H1 (cell line): ENCODE data around the gene FARP2. TPM values are rescaled to one million over a fixed set of nuclear protein-coding genes. Genes with fewer than 3 reads are reported as not detected.

Source experiments
- CTCF ChIA-PET: fragments of 300-600 bp; sonication (Branson Sonifier 250); formaldehyde crosslinking; loops from one replicate; lab custom pipeline; 2021; ENCODE audit not compliant: partially characterized antibody; lab: Charles Lee
- POLR2A ChIA-PET: fragments of 300-600 bp; sonication (Branson Sonifier 250); formaldehyde crosslinking; loops from one replicate; lab custom pipeline; 2021; ENCODE audit warnings: inconsistent platforms; ENCODE audit not compliant: partially characterized antibody; lab: Charles Lee
- DNase-seq, 2 experiments: peaks; one replicate each; pipeline versions ENCODE4 v3.0.0 to v3.0.0-alpha.2; 2010 to 2022; ENCODE audit warnings: low spot score in 2 of 2, low read depth in 1 of 2, mixed read lengths in 1 of 2
- FAIRE-seq: peaks from 2 replicates; lab custom pipeline; 2011; peaks lifted over from hg19 to GRCh38; lab: Jason Lieb, UNC
- H2AFZ ChIP-seq: 2 replicates; pipeline ENCODE4 v1.8.1; 2012; ENCODE audit warnings: low read length, inconsistent platforms
- H2AK5ac ChIP-seq: 2 replicates; pipeline ENCODE4 v1.6.1; 2013; ENCODE audit warnings: low read depth, low read length
- H2BK120ac ChIP-seq: replicated peaks from 2 replicates; pipeline ENCODE3; 2013; ENCODE audit warnings: low read depth, low read length, inconsistent platforms
- H2BK12ac ChIP-seq: 2 replicates; pipeline ENCODE4 v1.6.1; 2013; ENCODE audit warnings: low read depth, low read length
- H2BK15ac ChIP-seq: 2 replicates; pipeline ENCODE4 v1.6.1; 2013; ENCODE audit warnings: low read length
- H2BK20ac ChIP-seq: 2 replicates; pipeline ENCODE4 v1.6.1; 2013; ENCODE audit warnings: low read length
- H2BK5ac ChIP-seq: 2 replicates; pipeline ENCODE4 v1.6.1; 2013; ENCODE audit warnings: low read depth, low read length
- H3K14ac ChIP-seq: 2 replicates; pipeline ENCODE4 v1.6.1; 2013; ENCODE audit warnings: inconsistent platforms; ENCODE audit not compliant: insufficient read length
- H3K18ac ChIP-seq: 2 replicates; pipeline ENCODE4 v1.6.1; 2013; ENCODE audit warnings: low read length; ENCODE audit errors: extremely low read depth
- H3K23ac ChIP-seq: 2 replicates; pipeline ENCODE4 v1.6.1; 2013; ENCODE audit warnings: inconsistent platforms; ENCODE audit not compliant: insufficient read length
- H3K23me2 ChIP-seq: 2 replicates; pipeline ENCODE4 v1.6.1; 2013; ENCODE audit warnings: low read depth, low read length
- H3K27ac ChIP-seq: 2 replicates; pipeline ENCODE4 v1.6.1; 2011; ENCODE audit warnings: low read depth, low read length, inconsistent platforms
- H3K27me3 ChIP-seq, 4 experiments: replicated peaks in 1 of 4; 1 replicate in 1 of 4; 2 replicates in 3 of 4; pipeline versions ENCODE4 v1.6.1 to v1.8.1; 2011 to 2013; ENCODE audit warnings: low read length in 3 of 4, mild to moderate bottlenecking in 3 of 4, inconsistent platforms in 2 of 4, mixed read lengths in 2 of 4, moderate library complexity in 1 of 4; ENCODE audit not compliant: control insufficient read depth in 3 of 4, insufficient read depth in 3 of 4; ENCODE audit errors: extremely low read depth in 1 of 4
- H3K36me3 ChIP-seq, 4 experiments: 2 replicates each; pipeline versions ENCODE4 v1.6.1 to v1.8.1; 2011 to 2013; ENCODE audit warnings: mild to moderate bottlenecking in 4 of 4, low read length in 3 of 4, moderate library complexity in 2 of 4, control low read depth in 1 of 4, inconsistent platforms in 1 of 4; ENCODE audit not compliant: insufficient read depth in 4 of 4, control insufficient read depth in 2 of 4
- H3K4ac ChIP-seq: replicated peaks from 2 replicates; pipeline ENCODE3; 2013; ENCODE audit warnings: low read length, low read depth, mixed read lengths, inconsistent platforms; ENCODE audit not compliant: insufficient read length
- H3K4me1 ChIP-seq, 4 experiments: replicated peaks in 1 of 4; 1 replicate in 1 of 4; 2 replicates in 3 of 4; pipeline versions ENCODE4 v1.6.1 to v1.8.1; 2011 to 2013; ENCODE audit warnings: low read length in 3 of 4, inconsistent platforms in 2 of 4, mixed read lengths in 1 of 4; ENCODE audit not compliant: insufficient read depth in 4 of 4, control insufficient read depth in 3 of 4
- H3K4me2 ChIP-seq, 2 experiments: 2 replicates each; pipeline versions ENCODE4 v1.6.1 to v1.8.1; 2011 to 2013; ENCODE audit warnings: low read depth in 2 of 2, low read length in 2 of 2, control low read depth in 1 of 2, inconsistent platforms in 1 of 2, mild to moderate bottlenecking in 1 of 2; ENCODE audit not compliant: insufficient read depth in 1 of 2
- H3K4me3 ChIP-seq, 4 experiments: fragments of 200-600, 300-600 bp in 1 of 4; sonication (generic), shearing (Covaris generic), sonication (Bioruptor Twin) in 1 of 4; 2 replicates each; pipeline versions ENCODE4 v1.5.1 to v1.8.1; 2011 to 2016; ENCODE audit warnings: low read length in 4 of 4, low read depth in 3 of 4, control low read depth in 2 of 4, inconsistent platforms in 2 of 4, mild to moderate bottlenecking in 2 of 4, mixed read lengths in 1 of 4, moderate library complexity in 1 of 4; ENCODE audit not compliant: insufficient read depth in 2 of 4; ENCODE audit errors: extremely low read depth in 1 of 4
- H3K56ac ChIP-seq: replicated peaks from 2 replicates; pipeline ENCODE3; 2013; ENCODE audit warnings: low read depth, mild to moderate bottlenecking, mixed read lengths, low read length, inconsistent platforms; ENCODE audit not compliant: insufficient read length
- H3K79me1 ChIP-seq: 2 replicates; pipeline ENCODE4 v1.6.1; 2013; ENCODE audit warnings: low read depth, low read length, control low read depth
- H3K79me2 ChIP-seq, 2 experiments: 2 replicates each; pipeline versions ENCODE4 v1.6.1 to v1.8.1; 2012 to 2013; ENCODE audit warnings: low read length in 2 of 2, mild to moderate bottlenecking in 2 of 2, inconsistent platforms in 1 of 2; ENCODE audit not compliant: insufficient read depth in 2 of 2, control insufficient read depth in 1 of 2
- H3K9ac ChIP-seq, 4 experiments: replicated peaks in 1 of 4; 1 replicate in 1 of 4; 2 replicates in 3 of 4; pipeline versions ENCODE4 v1.6.1 to v1.8.1; 2011 to 2013; ENCODE audit warnings: low read depth in 3 of 4, low read length in 3 of 4, control low read depth in 2 of 4, mild to moderate bottlenecking in 2 of 4, moderate library complexity in 2 of 4, inconsistent platforms in 1 of 4; ENCODE audit errors: extremely low read depth in 1 of 4
- H3K9me3 ChIP-seq, 2 experiments: 2 replicates each; pipeline versions ENCODE4 v1.6.1 to v1.8.1; 2012 to 2013; ENCODE audit warnings: mild to moderate bottlenecking in 2 of 2, moderate library complexity in 2 of 2, control low read depth in 1 of 2, inconsistent platforms in 1 of 2, low read depth in 1 of 2, low read length in 1 of 2, mixed read lengths in 1 of 2; ENCODE audit not compliant: insufficient read depth in 2 of 2
- H4K20me1 ChIP-seq, 2 experiments: replicated peaks in 1 of 2; 2 replicates each; pipeline versions ENCODE3 to v1.8.1; 2011 to 2013; ENCODE audit warnings: inconsistent platforms in 2 of 2, low read length in 2 of 2, mild to moderate bottlenecking in 1 of 2; ENCODE audit not compliant: insufficient read depth in 2 of 2, control insufficient read depth in 1 of 2
- H4K5ac ChIP-seq: 2 replicates; pipeline ENCODE4 v1.6.1; 2013; ENCODE audit warnings: low read length, low read depth, mixed read lengths, inconsistent platforms; ENCODE audit not compliant: insufficient read length
- H4K8ac ChIP-seq: 2 replicates; pipeline ENCODE4 v1.8.0; 2013; ENCODE audit warnings: mild to moderate bottlenecking, moderate library complexity, low read length, inconsistent platforms; ENCODE audit not compliant: insufficient read depth; ENCODE audit errors: extremely low read depth
- H4K91ac ChIP-seq: replicated peaks from 2 replicates; pipeline ENCODE3; 2013; ENCODE audit warnings: low read length, mixed read lengths, inconsistent platforms; ENCODE audit not compliant: insufficient read length
- ASH2L ChIP-seq: fragments of 200-600, 300-600 bp; sonication (generic); IDR thresholded peaks from one replicate; pipeline ENCODE4 v1.7.1; 2017; ENCODE audit warnings: low read length
- CEBPB ChIP-seq: IDR thresholded peaks from 2 replicates; pipeline ENCODE4 v1.6.1; 2012; ENCODE audit warnings: low read depth, low read length
- CHD1 ChIP-seq: IDR thresholded peaks from 2 replicates; pipeline ENCODE4 v1.6.1; 2012; ENCODE audit warnings: low read depth, low read length, improper control_type of control experiment
- CTBP2 ChIP-seq: IDR thresholded peaks from 2 replicates; pipeline ENCODE4 v1.7.0; 2011; ENCODE audit warnings: borderline replicate concordance, mild to moderate bottlenecking, moderate library complexity, mixed read lengths, low read length; ENCODE audit not compliant: insufficient read depth, insufficient read length
- EGR1 ChIP-seq: IDR thresholded peaks from 2 replicates; pipeline ENCODE4 v1.6.1; 2011; ENCODE audit warnings: low read depth, low read length, borderline replicate concordance
- GTF2F1 ChIP-seq: IDR thresholded peaks from 2 replicates; pipeline ENCODE4 v1.6.1; 2012; ENCODE audit warnings: low read depth, low read length, improper control_type of control experiment, borderline replicate concordance
- HDAC6 ChIP-seq: IDR thresholded peaks from one replicate; pipeline ENCODE4 v1.7.1; 2012; ENCODE audit warnings: low read depth, mild to moderate bottlenecking, inconsistent platforms, low read length, moderate library complexity
- MAFK ChIP-seq: IDR thresholded peaks from 2 replicates; pipeline ENCODE4 v1.6.1; 2012; ENCODE audit warnings: low read depth, mild to moderate bottlenecking, improper control_type of control experiment, low read length
- NRF1 ChIP-seq: IDR thresholded peaks from 2 replicates; pipeline ENCODE4 v1.6.1; 2011; ENCODE audit warnings: mild to moderate bottlenecking, low read depth, low read length, improper control_type of control experiment
- POLR2A ChIP-seq, 2 experiments: IDR thresholded peaks; 1 replicate in 1 of 2; 2 replicates in 1 of 2; pipeline ENCODE4 v1.6.1; 2011; ENCODE audit warnings: low read depth in 2 of 2, low read length in 2 of 2, mild to moderate bottlenecking in 2 of 2; ENCODE audit errors: control extremely low read depth in 1 of 2
- SUZ12 ChIP-seq: fragments of 200-600 bp; sonication (generic); IDR thresholded peaks from 2 replicates; pipeline ENCODE4 v1.6.1; 2012; ENCODE audit warnings: mild to moderate bottlenecking, inconsistent platforms, low read length, moderate library complexity, mixed read lengths
- ZNF274 ChIP-seq: IDR thresholded peaks from 2 replicates; pipeline ENCODE4 v1.7.0; 2012; ENCODE audit warnings: low read length, borderline replicate concordance; ENCODE audit errors: extremely low read depth
- WGBS, 2 experiments: shearing (Covaris generic) in 1 of 2; methylation state at CpG; one replicate each; pipeline versions ENCODE4 v1.1.6 to v1.1.7; 2013 to 2015; ENCODE audit warnings: low lambda C conversion rate in 2 of 2, mixed read lengths in 2 of 2, inconsistent platforms in 1 of 2, low coverage in 1 of 2, missing lambda C conversion rate in 1 of 2; ENCODE audit not compliant: insufficient replicate concordance in 2 of 2, insufficient coverage in 1 of 2, insufficient read length in 1 of 2; ENCODE audit errors: extremely low coverage in 1 of 2, missing lambda C conversion rate in 1 of 2; 5-methylcytosine and 5-hydroxymethylcytosine counted together
- polyA plus RNA-seq, 7 experiments: library from polyadenylated mRNA; depleted of rRNA in 3 of 7; stranded (reverse) in 5 of 7; unstranded in 2 of 7; fragments of >200 nt in 5 of 7; fragments of 200-250 nt in 2 of 7; gene quantifications; 1 replicate in 5 of 7; 2 replicates in 1 of 7; 4 replicates in 1 of 7; pipeline versions ENCODE4 v1.2.1 to v1.2.3, GENCODE V29; 2011 to 2013; ENCODE audit warnings: missing spikeins in 2 of 7, mixed read lengths in 2 of 7
- total RNA-seq: library from RNA; stranded (reverse); fragmentation: NEBNext Ultra II Directional; extraction: Animal tissue kit (Norgen Biotek cat#: 25700); gene quantifications from 2 replicates; pipeline ENCODE4 v1.2.1, GENCODE V29; 2021
- TF ChIP-seq, protein P1 (sequence below): IDR thresholded peaks from 2 replicates; pipeline ENCODE4 v1.6.1; 2012; ENCODE audit warnings: inconsistent platforms
- TF ChIP-seq, protein P2 (sequence below): IDR thresholded peaks from 2 replicates; pipeline ENCODE4 v1.6.1; 2011; ENCODE audit warnings: low read length, improper control_type of control experiment

The FARP2 gene
- total and polyA plus RNA-seq, 2 of the 8 experiments (the other 6 are each of a cell fraction or from before 2014, with no cell fraction given), result 12.4 to 33.4 TPM

GRCh38 chr2:241469746-241470145, 113.7 kb downstream of the FARP2 start:
- WGBS, 2 experiments, result 96% methylated on average over 2 of the region's 2 CpGs; no CpG with 5 or more reads in 1 of the 2 experiments
- TF ChIP-seq, protein P1, sequence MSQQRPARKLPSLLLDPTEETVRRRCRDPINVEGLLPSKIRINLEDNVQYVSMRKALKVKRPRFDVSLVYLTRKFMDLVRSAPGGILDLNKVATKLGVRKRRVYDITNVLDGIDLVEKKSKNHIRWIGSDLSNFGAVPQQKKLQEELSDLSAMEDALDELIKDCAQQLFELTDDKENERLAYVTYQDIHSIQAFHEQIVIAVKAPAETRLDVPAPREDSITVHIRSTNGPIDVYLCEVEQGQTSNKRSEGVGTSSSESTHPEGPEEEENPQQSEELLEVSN, result no peak
- TF ChIP-seq ASH2L (no peak), EGR1 (no peak), NRF1 (no peak), HDAC6 (no peak), ZNF274 (no peak), GTF2F1 (no peak), SUZ12 (no peak), POLR2A (IDR thresholded peaks at IDR 0.05; ENCODE audit: control extremely low read depth in 1 of 2, low read depth in 2 of 2, low read length in 2 of 2) (no peak), CHD1 (no peak), CTBP2 (no peak), CEBPB (no peak), MAFK (no peak)
- TF ChIP-seq, protein P2, sequence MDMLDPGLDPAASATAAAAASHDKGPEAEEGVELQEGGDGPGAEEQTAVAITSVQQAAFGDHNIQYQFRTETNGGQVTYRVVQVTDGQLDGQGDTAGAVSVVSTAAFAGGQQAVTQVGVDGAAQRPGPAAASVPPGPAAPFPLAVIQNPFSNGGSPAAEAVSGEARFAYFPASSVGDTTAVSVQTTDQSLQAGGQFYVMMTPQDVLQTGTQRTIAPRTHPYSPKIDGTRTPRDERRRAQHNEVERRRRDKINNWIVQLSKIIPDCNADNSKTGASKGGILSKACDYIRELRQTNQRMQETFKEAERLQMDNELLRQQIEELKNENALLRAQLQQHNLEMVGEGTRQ, result no peak

More at GRCh38 chr2:241469746-241470145, 113.7 kb downstream of the FARP2 start:
- H3K9ac ChIP-seq, result no peak overlapping the region
- H2BK12ac ChIP-seq, result no peak overlapping the region
- H2BK15ac ChIP-seq, result no peak overlapping the region
- no peaks in the 10 kb centered on the region for H4K20me1 ChIP-seq
- POLR2A ChIA-PET, result no interaction called here
- H3K27ac ChIP-seq, result no peak overlapping the region
- no peak overlapping the region for H2BK120ac ChIP-seq
- CTCF ChIA-PET, result no interaction called here
- no peak overlapping the region for H2BK5ac ChIP-seq
- no peak overlapping the region for H2BK20ac ChIP-seq
- H2AFZ ChIP-seq, result no peak overlapping the region
- no peaks in the 10 kb centered on the region for H3K23me2 ChIP-seq
- H4K5ac ChIP-seq, result no peak overlapping the region
- no peak overlapping the region for H3K4me3 ChIP-seq
- no peaks in the 10 kb centered on the region; a peak in 1 of 4 replicates for H3K9me3 ChIP-seq
- H3K18ac ChIP-seq, result no peak overlapping the region
- H3K4me1 ChIP-seq, result no peaks in the 10 kb centered on the region
- no peak overlapping the region for H4K91ac ChIP-seq
- H3K23ac ChIP-seq, result no peak overlapping the region
- no peaks in the 10 kb centered on the region for H3K36me3 ChIP-seq
- FAIRE-seq (no peak), DNase-seq (no peak)
- H3K27me3 ChIP-seq, result no peaks in the 10 kb centered on the region
- H3K14ac ChIP-seq, result no peak overlapping the region
- H2AK5ac ChIP-seq, result no peak overlapping the region
- H3K4me2 ChIP-seq, result no peak overlapping the region
- no peak overlapping the region for H4K8ac ChIP-seq
- no peaks in the 10 kb centered on the region for H3K79me2 ChIP-seq
- H3K4ac ChIP-seq, result no peak overlapping the region
- H3K56ac ChIP-seq, result no peak overlapping the region
- H3K79me1 ChIP-seq, result no peaks in the 10 kb centered on the region
